ENCODE results near the gene CCNL1.
A peak's percentile ranks its signal among the peaks of the same experiment; 100 is the strongest.

CCNL1 gene

GRCh38 chr3:157149136-157149696 lies 10.7 kb downstream of the CCNL1 start:
- DNase-seq (ENCODE audit: low read depth) = no peak
- H3K4me3 ChIP-seq (ENCODE audit: low read depth, low read length) = no peak overlapping the region

- DNase-seq (ENCODE audit: low read depth) = no peak
- H3K4me3 ChIP-seq (ENCODE audit: low read depth, low read length) = no peak overlapping the region
Observed at GRCh38 chr3:157148196-157148889, 11.6 kb downstream of the CCNL1 start.

- DNase-seq (ENCODE audit: low read depth) = no peak
- H3K4me3 ChIP-seq (ENCODE audit: low read depth, low read length) = no peak overlapping the region
Observed at GRCh38 chr3:157147099-157147803, 12.7 kb downstream of the CCNL1 start.

GRCh38 chr3:157145606-157146322 lies 14.2 kb downstream of the CCNL1 start:
- H3K4me3 ChIP-seq (ENCODE audit: low read depth, low read length) = no peak overlapping the region
- no peak for DNase-seq (ENCODE audit: low read depth)

GRCh38 chr3:157142315-157142714 lies 17.6 kb downstream of the CCNL1 start:
- no peak for DNase-seq (ENCODE audit: low read depth)
- H3K4me3 ChIP-seq (ENCODE audit: low read depth, low read length) = no peak overlapping the region

- no peak for DNase-seq (ENCODE audit: low read depth)
- H3K4me3 ChIP-seq (ENCODE audit: low read depth, low read length) = no peak overlapping the region
Observed at GRCh38 chr3:157139938-157140534, 19.9 kb downstream of the CCNL1 start.

GRCh38 chr3:157136647-157137387 lies 23.1 kb downstream of the CCNL1 start:
- DNase-seq (ENCODE audit: low read depth) = no peak
- no peak overlapping the region for H3K4me3 ChIP-seq (ENCODE audit: low read depth, low read length)

- peak; percentile 78 for DNase-seq (ENCODE audit: low read depth)
- H3K4me3 ChIP-seq (ENCODE audit: low read depth, low read length) = no peak overlapping the region
Observed at GRCh38 chr3:157135671-157136396, 24.1 kb downstream of the CCNL1 start.

GRCh38 chr3:157134620-157135191 lies 25.2 kb downstream of the CCNL1 start:
- DNase-seq (ENCODE audit: low read depth) = no peak
- no peak overlapping the region for H3K4me3 ChIP-seq (ENCODE audit: low read depth, low read length)

GRCh38 chr3:157133434-157134320 lies 26.3 kb downstream of the CCNL1 start:
- H3K4me3 ChIP-seq (ENCODE audit: low read depth, low read length) = no peak overlapping the region
- no peak for DNase-seq (ENCODE audit: low read depth)

- H3K4me3 ChIP-seq (ENCODE audit: low read depth, low read length) = no peak overlapping the region
- no peak for DNase-seq (ENCODE audit: low read depth)
Observed at GRCh38 chr3:157132936-157133335, 27.0 kb downstream of the CCNL1 start.

GRCh38 chr3:157132341-157132740 lies 27.6 kb downstream of the CCNL1 start:
- H3K4me3 ChIP-seq (ENCODE audit: low read depth, low read length) = no peak overlapping the region
- no peak for DNase-seq (ENCODE audit: low read depth)

- no peak for DNase-seq (ENCODE audit: low read depth)
- no peak overlapping the region for H3K4me3 ChIP-seq (ENCODE audit: low read depth, low read length)
Observed at GRCh38 chr3:157131861-157132260, 28.1 kb downstream of the CCNL1 start.

GRCh38 chr3:157130467-157131251 lies 29.3 kb downstream of the CCNL1 start:
- peak; percentile 76 for DNase-seq (ENCODE audit: low read depth)

GRCh38 chr3:157129803-157130466 lies 30.0 kb downstream of the CCNL1 start:
- H3K4me3 ChIP-seq (ENCODE audit: low read depth, low read length) = no peak overlapping the region
- peak; percentile 30 for DNase-seq (ENCODE audit: low read depth)

More at GRCh38 chr3:157130467-157131251, 29.3 kb downstream of the CCNL1 start:
- H3K4me3 ChIP-seq (ENCODE audit: low read depth, low read length) = no peak overlapping the region
